NB4 (cell line): Measurements from ENCODE around the gene COL7A1.

Source experiments
- DNase-seq: peaks from one replicate; pipeline ENCODE4 v3.0.0; 2010; ENCODE audit warnings: low read depth
- H3K4me3 ChIP-seq: one replicate; pipeline ENCODE4 v1.5.1; 2011; ENCODE audit warnings: mild to moderate bottlenecking, low read depth, low read length, moderate library complexity
- CTCF ChIP-seq: IDR thresholded peaks from one replicate; pipeline ENCODE4 v1.5.1; 2012; ENCODE audit warnings: low read depth, low read length
- MYC ChIP-seq: IDR thresholded peaks from 2 replicates; pipeline ENCODE4 v1.6.1; 2011; ENCODE audit warnings: low read depth, low read length
- POLR2A ChIP-seq: IDR thresholded peaks from 2 replicates; pipeline ENCODE4 v1.6.1; 2011; ENCODE audit warnings: mild to moderate bottlenecking; ENCODE audit not compliant: insufficient read length; ENCODE audit errors: extremely low read depth
- TF ChIP-seq, protein P1 (sequence below): IDR thresholded peaks from 2 replicates; pipeline ENCODE4 v1.6.1; 2011; ENCODE audit warnings: low read depth, low read length

The COL7A1 gene

GRCh38 chr3:48630833-48631232 is 35.7 kb upstream of the COL7A1 start:
- no peak overlapping the region for H3K4me3 ChIP-seq
- no peak for DNase-seq
- TF ChIP-seq POLR2A (no peak), CTCF (no peak), MYC (no peak)
- TF ChIP-seq, protein P1, sequence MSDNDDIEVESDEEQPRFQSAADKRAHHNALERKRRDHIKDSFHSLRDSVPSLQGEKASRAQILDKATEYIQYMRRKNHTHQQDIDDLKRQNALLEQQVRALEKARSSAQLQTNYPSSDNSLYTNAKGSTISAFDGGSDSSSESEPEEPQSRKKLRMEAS, result no peak

DNA sequence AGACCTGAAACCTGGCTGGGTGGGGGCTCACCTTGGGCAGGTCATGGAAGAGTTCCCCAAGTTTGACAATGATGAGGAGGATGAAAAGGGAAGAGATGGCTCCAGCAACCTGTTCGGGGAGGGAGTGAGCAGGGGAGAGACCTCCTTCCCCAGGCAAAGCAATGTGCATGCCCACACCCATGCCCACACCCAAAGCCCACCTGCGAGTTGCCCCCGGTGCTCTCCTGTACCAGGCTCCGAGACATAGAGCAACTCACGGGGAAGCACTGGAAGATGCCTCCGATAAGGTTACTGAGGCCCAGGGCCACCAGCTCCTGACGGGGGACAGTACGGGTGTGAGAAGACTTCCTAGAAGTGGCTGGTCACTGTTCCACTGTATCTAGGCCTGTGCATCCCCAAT is 35.3 kb upstream of the COL7A1 start:
- DNase-seq, result no peak
- TF ChIP-seq CTCF (no peak), POLR2A (no peak)
- TF ChIP-seq, protein P1, result no peak
- no peak overlapping the region for H3K4me3 ChIP-seq

DNA sequence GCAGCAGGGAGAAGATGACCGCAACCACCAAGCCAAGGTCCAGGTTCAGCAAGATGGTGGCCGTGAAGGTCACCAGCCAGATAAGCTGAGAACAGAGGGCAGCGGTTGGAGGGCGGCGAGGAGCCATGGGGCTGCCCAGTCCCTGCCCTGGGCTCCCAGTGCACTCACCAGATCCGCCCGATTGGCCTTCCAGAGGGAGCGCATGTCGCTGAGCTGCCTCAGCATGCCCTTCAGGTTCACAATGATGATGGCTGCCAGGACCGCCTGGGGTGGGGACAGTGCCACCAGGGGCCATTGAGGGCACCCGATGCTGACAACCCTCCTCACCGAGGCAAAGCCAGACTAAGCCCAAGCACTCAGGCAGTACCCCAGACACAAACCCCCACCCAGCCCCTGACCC is 34.8 kb upstream of the COL7A1 start:
- TF ChIP-seq POLR2A (no peak), MYC (no peak), CTCF (no peak)
- TF ChIP-seq, protein P1, result no peak
- DNase-seq, result no peak

DNA sequence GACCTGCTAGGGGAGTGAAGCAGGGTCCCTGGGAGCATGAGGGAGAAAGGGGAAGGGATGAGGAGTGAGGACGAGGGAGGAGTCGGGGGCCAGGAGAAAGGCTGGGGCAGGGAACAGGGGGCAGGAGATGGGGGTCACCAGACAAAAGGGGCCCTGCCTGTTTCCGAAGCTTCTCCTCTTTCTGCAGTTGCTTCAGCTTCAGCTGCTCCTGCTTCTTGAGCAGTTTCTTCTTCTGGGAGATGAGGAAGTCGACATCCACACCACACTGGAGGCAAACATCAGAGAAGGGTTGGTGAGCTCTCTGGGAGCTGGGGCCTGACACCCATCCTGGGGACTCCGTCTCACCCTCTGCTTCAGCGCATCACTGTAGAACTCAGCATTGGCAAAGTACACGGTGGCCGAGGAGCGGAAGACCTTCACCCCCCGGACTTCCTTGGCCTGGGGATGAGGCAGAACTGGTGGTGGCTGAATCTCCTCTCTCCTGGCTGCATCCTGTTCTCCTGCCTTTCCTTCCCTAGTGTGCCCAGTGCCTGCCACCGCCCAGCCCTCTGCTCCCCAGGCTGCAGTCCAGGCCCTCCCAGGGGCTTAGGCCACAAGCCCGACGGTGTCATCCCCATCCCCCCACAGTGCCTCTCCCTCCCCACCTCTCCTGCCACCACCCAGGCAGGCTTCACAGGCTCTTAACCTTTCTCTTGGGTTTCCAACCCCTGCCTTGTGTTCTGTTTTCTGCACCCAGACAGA is 33.3 kb upstream of the COL7A1 start:
- TF ChIP-seq CTCF (no peak), POLR2A (no peak), MYC (no peak)
- TF ChIP-seq, protein P1, result no peak
- no peak for DNase-seq
- no peak overlapping the region for H3K4me3 ChIP-seq

More for the DNA sequence above, 34.8 kb upstream of the COL7A1 start:
- H3K4me3 ChIP-seq, result no peak overlapping the region

DNA sequence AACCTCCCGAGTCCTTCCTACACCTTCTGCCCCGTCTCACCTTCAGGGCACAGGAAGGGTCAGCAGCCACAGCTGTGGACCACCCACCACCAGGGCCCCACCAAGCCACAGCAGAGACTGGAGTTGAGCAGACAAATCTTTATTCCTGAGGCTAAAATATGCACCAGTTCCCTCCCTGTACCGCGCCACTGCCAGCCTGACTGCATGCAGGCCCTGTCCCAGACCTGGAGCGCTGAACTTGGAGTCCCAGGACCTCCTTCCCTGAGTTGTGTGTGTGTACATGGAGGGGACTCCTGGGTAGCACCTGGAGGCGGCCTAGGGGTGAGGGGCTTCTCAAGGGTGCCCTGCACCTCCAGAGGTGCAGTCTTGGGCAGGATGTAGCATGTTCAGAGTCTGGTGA is 30.5 kb upstream of the COL7A1 start:
- no peak for DNase-seq
- TF ChIP-seq POLR2A, result no peak
- no peak for TF ChIP-seq MYC
- no peak for TF ChIP-seq CTCF
- no peak overlapping the region for H3K4me3 ChIP-seq

GRCh38 chr3:48624767-48625166 is 29.6 kb upstream of the COL7A1 start:
- TF ChIP-seq CTCF (no peak), MYC (no peak), POLR2A (no peak)
- TF ChIP-seq, protein P1, result no peak
- no peak for DNase-seq
- H3K4me3 ChIP-seq, result no peak overlapping the region
